GM19467 (cell line): ENCODE results near the gene EPHB4.

ENCODE experiments used
- ATAC-seq: cut with Tn5 transposase; IDR thresholded peaks from one replicate; pipeline ENCODE4 v1.9.1; 2021; ENCODE audit warnings: mild to moderate bottlenecking, moderate library complexity; ENCODE audit not compliant: unreplicated experiment

EPHB4 gene

GRCh38 chr7:100854146-100854895, 27.0 kb upstream of the EPHB4 start:
- no peak for ATAC-seq

GRCh38 chr7:100852048-100852872, 24.9 kb upstream of the EPHB4 start, which contains the start of gene SLC12A9:
Gene SLC12A9 (plus strand): TSS chr7:100852713. CDS start chr7:100854198, 1,485 bp downstream.
- peak; percentile 90 for ATAC-seq

DNA sequence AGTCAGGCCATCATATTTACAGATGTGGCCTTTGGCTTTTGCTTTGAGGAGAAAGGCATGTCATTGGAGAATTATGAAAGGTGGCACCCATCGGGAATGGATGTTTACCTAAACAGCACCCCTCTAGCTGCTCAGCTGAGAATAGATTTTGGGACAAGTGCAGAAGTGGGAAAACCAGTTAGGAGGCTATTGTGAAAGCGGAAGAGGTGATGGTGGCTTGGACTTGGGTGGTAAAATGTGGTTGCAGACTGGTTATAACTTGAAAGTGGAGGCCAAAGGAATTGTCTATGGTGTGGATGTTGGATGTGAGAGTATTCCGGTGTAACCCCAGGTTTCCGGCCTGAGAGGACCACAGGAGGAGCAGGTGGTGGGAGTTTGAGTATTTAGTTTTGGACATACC, 20.0 kb upstream of the EPHB4 start:
- ATAC-seq = no peak

GRCh38 chr7:100840470-100841100, 13.3 kb upstream of the EPHB4 start:
- no peak for ATAC-seq

DNA sequence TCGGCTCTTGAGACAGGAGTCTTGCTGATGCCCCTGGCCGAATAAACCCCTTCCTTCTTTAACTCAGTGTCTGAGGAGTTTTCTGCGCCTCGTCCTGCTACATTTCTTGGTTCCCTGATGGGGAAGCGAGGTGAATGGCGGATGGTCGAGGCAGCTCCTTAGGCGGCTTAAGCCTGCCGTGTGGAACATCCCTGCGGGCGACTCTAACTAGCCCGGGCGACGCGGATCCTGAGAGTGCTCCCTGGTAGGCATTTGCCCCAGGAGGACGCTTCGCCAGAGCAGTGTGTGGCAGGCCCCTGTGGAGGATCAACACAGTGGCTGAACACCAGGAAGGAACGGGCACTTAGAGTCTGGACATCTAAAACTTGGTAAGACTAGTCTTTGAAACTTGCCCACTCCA, 12.0 kb upstream of the EPHB4 start:
- no peak for ATAC-seq

GRCh38 chr7:100837099-100837836, 9.9 kb upstream of the EPHB4 start:
- ATAC-seq = peak; percentile 84

GRCh38 chr7:100836812-100837098, 9.4 kb upstream of the EPHB4 start:
- no peak for ATAC-seq

DNA sequence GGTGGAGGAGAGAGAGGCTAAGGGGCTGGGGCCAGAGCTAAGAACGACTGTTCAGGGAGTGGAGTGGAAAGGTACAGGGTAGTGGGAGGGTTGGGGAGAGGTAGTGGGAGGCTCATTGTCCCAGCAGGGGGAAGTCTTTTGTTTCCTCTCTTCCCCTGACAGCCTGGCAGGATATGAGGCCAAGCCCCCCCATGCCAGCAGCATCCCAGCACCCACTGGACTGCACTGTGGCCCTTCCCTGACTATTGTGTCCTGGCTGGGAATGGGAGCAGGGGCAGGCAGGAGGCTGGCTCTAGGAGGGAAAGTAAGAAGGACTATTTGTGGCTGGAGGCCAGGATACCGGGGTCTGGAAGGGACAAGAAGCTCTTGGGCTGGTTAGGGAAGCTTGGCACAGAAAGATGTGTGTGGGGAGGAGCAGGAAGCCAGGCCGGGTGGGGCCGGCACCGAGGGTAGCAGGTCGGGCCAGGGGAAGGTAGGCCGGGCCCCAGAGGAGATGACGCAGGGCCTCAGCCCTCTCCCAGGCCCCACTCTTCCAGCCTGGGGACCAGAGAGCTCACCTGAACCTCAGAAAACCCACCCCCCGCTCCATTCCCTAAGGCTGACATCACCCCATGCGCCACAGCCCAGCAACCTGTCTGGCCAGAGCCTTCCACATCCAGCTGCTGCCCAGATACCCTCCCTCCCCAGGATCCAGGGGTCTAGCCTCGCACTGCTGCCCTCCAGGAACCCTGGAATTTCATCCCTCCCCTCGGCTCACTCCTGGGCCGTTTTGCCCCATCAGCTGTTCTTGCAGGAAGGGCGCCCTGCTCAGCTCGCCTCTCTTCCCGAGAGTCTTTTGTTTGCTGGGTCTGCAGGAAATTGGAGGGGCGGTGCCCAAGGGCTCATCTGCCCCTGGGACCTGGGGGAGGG, 8.8 kb upstream of the EPHB4 start:
- ATAC-seq = no peak

GRCh38 chr7:100832281-100832633, 4.9 kb upstream of the EPHB4 start:
- ATAC-seq = no peak

GRCh38 chr7:100830396-100830795, 3.1 kb upstream of the EPHB4 start:
- no peak for ATAC-seq

DNA sequence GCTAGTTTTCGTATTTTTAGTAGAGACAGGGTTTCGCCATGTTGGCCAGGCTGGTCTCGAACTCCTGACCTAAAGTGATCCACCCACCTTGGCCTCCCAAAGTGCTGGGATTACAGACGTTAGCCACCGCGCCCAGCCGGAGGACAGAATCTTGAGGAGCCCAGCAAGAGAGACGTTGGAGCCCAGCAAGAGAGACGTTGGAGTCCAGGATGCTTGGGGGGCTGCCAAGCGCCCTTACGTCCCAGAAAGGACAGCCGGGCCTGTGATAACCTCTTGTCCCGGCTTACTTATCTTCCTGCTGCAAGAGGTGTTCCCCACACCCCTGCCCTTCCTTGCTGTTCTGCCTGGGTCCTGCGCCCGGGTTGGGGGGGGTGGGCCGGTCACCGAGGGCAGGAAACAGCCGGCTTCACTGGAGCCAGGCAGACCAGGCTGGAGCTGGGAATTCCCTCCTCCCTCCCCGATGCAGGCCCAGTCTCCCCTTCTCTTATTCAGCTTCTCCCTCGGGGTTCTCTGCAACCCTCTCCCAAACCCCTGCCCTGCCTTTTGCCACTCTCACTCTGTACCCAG, 1.9 kb upstream of the EPHB4 start:
- no peak for ATAC-seq

GRCh38 chr7:100826514-100827329, 601 bp downstream of the EPHB4 start:
- no peak for ATAC-seq

DNA sequence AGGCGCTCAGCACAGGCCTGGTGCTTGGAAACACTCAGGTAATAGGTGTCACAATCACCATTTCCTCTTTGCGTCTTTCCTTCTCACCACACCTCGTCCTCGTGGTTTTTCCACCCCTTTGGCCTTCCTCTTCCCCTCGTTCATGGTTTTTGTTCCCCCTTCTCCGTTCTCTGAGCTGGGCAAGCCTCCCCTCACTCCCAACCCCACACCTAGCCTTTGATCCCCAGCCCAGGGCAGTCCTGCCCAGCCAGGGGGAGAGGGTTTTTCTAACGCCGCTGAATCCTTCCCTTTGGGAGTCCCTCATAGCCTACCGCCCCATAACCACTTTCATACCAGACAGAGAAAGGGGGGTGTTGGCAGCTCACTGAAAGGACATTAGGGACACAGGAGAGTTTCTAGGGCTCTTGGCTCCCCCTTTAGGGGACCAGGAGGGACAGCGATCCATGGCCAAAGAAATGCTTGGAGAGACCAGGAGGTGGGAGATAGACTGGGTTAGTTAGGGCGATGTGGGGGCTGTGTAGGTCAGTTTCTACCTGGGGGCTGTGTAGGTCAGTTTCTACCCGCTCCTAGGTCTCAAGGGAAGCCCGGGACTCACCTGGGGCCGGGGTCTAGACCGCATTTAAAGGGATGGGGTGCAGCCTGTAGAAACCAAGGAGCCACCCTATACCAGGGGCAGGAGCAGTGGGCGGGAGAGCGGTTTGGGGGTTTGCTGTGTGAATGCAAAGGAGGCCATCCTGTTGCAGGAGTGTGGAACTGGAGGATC, 1.4 kb downstream of the EPHB4 start:
- no peak for ATAC-seq

DNA sequence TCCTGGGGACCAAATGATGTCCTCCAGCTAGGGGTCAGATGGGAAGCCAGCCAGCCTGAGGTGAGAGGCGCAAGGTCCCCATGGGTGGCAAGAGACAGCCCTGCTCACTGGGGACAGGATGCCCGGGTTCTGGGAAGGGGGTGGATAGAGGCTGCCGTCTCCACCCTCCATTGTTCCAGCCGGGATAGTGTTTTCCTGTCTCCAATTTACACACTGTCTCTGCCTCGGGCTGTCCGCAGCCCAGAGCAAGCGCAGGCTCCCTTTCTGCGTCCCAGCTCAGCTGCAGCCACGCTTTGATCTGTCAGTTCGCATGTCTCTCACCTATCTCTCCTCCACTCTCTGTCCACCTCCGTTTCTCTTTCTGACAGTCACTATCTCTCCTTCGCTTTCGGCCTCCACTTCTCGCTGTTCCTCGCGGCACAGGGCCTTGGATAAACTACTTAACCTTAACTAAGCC, 2.1 kb downstream of the EPHB4 start:
- no peak for ATAC-seq

DNA sequence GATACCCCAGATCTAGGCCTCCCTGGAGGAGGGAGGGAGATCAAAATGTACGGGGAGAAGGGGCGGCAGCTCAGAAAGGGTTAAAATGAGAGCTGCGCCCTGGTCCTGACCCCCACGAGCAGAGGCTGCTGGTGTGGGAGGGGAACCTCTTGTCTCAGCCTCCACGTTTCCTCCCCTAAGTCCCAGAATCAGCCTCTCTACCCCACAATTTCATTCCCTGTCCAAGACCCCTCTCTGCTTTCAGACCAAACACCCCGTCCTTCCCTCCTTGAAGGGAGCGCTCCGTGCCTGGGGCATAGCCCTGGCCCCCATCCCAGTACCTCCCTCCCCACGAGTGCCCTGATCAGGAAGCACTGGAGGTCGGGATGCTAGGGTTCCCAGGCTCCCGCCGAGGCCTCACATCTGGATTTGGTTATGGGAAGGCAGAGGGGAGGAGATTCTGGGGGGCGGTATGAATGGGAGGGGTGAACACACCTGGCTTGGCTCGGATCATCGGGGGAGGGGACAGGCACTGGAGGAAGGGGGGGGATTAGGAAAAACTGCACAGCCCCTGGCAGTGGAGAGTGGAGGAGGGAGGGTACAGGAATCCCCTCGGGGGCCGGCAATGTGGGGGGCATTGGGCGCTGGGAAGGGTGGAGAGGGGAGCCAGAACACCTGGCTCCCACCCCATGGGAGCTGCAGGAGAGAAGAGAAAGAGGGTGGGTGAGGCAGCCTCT, 2.7 kb downstream of the EPHB4 start:
- no peak for ATAC-seq

GRCh38 chr7:100823534-100823933, 3.8 kb downstream of the EPHB4 start:
- no peak for ATAC-seq

DNA sequence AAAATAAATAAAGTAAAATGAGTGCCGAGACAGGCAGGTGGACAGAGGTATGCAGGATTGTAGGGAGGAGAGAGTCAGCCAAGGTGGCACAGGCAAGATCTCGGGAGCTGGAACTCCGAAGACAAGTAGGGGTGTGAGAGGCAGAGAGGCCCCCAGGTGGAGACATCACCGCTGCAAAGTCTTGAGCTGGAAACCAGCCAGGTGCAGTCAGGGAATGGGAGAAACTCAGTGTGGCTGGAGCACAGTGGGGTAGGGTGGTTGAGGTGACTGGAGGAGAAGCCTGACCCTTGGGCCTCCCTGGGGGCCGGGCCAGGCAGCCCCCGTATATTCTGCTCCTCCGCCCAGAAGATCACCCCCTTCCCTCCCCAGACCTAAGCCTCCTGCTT, 4.2 kb downstream of the EPHB4 start:
- ATAC-seq = no peak
